GM21381 (cell line): ENCODE data around the gene PRCC.

ENCODE experiments used
- ATAC-seq: cut with Tn5 transposase; IDR thresholded peaks from one replicate; pipeline ENCODE4 v1.9.1; 2021; ENCODE audit warnings: mild to moderate bottlenecking, moderate library complexity; ENCODE audit not compliant: unreplicated experiment

PRCC gene

GRCh38 chr1:156811168-156811567, 43.8 kb downstream of the PRCC start:
- no peak for ATAC-seq

- no peak for ATAC-seq
Measured at GRCh38 chr1:156812293-156812990, 45.1 kb downstream of the PRCC start.

- no peak for ATAC-seq
Measured at GRCh38 chr1:156813298-156813697, 46.0 kb downstream of the PRCC start.

GRCh38 chr1:156813750-156814570, 46.6 kb downstream of the PRCC start:
- no peak for ATAC-seq

- ATAC-seq = no peak
Measured at GRCh38 chr1:156814571-156815260, 47.4 kb downstream of the PRCC start.

- no peak for ATAC-seq
Measured at GRCh38 chr1:156815307-156815826, 48.0 kb downstream of the PRCC start.

- no peak for ATAC-seq
Measured at GRCh38 chr1:156815961-156816422, 48.7 kb downstream of the PRCC start.

GRCh38 chr1:156816561-156817328, 49.4 kb downstream of the PRCC start, which contains the start of gene SH2D2A:
SH2D2A (minus strand) TSS chr1:156816848; CDS start chr1:156816708, 140 bp downstream.
- peak; percentile 90 for ATAC-seq

GRCh38 chr1:156821801-156822200, 54.5 kb downstream of the PRCC start:
- no peak for ATAC-seq

GRCh38 chr1:156822680-156823079, 55.3 kb downstream of the PRCC start:
- ATAC-seq = no peak

GRCh38 chr1:156823210-156823790, 56.0 kb downstream of the PRCC start:
- ATAC-seq = no peak

- ATAC-seq = no peak
Measured at GRCh38 chr1:156826630-156827029, 59.3 kb downstream of the PRCC start.

GRCh38 chr1:156828400-156829124, 61.2 kb downstream of the PRCC start:
- ATAC-seq = no peak

GRCh38 chr1:156832434-156832833, 65.1 kb downstream of the PRCC start:
- no peak for ATAC-seq

GRCh38 chr1:156833603-156834002, 66.3 kb downstream of the PRCC start:
- ATAC-seq = no peak

GRCh38 chr1:156834322-156834721, 67.0 kb downstream of the PRCC start:
- ATAC-seq = no peak

GRCh38 chr1:156836041-156836654, 68.8 kb downstream of the PRCC start:
- peak; percentile 56 for ATAC-seq

- ATAC-seq = no peak
Measured at GRCh38 chr1:156836892-156837291, 69.6 kb downstream of the PRCC start.

GRCh38 chr1:156838972-156839371, 71.6 kb downstream of the PRCC start:
- ATAC-seq = no peak
